Progenitor cell of endocrine pancreas (in vitro differentiated cells): Measurements from ENCODE around the gene NUP43. TPM values are rescaled to one million over a fixed set of nuclear protein-coding genes. Genes with fewer than 3 reads are reported as not detected.

ENCODE experiments used
- DNase-seq: peaks from one replicate; pipeline ENCODE4 v3.0.0; 2021; ENCODE audit warnings: low spot score; ENCODE audit not compliant: unreplicated experiment
- H3K27ac Mint-ChIP-seq: 2 replicates; pipeline ENCODE4 v1.8.0; 2021; ENCODE audit warnings: mild to moderate bottlenecking, moderate library complexity, mixed read lengths
- H3K27me3 Mint-ChIP-seq: 2 replicates; pipeline ENCODE4 v1.8.0; 2021; ENCODE audit warnings: mixed read lengths
- H3K36me3 Mint-ChIP-seq: 2 replicates; pipeline ENCODE4 v1.8.0; 2022; ENCODE audit warnings: mixed read lengths; ENCODE audit not compliant: insufficient read depth
- H3K4me1 Mint-ChIP-seq: 2 replicates; pipeline ENCODE4 v1.8.0; 2021; ENCODE audit warnings: low read depth, mixed read lengths
- H3K4me3 Mint-ChIP-seq: 2 replicates; pipeline ENCODE4 v1.8.0; 2021; ENCODE audit warnings: low read depth, mild to moderate bottlenecking, moderate library complexity, mixed read lengths
- H3K9me3 Mint-ChIP-seq: 2 replicates; pipeline ENCODE4 v1.8.0; 2021; ENCODE audit warnings: low read depth, mixed read lengths
- long read RNA-seq: library from polyadenylated mRNA; unstranded; transcript quantifications from one replicate; pipeline ENCODE4 v2.0.0, GENCODE V29; 2020
- total RNA-seq: library from RNA; stranded (reverse); gene quantifications from 2 replicates; pipeline ENCODE4 v1.2.1, GENCODE V29; 2021
- TF ChIP-seq, protein P1 (sequence below): fragments of 200-600 bp; sonication (generic); IDR thresholded peaks from one replicate; pipeline ENCODE4 v1.5.0; 2021; ENCODE audit warnings: antibody characterized with exemption, mild to moderate bottlenecking; ENCODE audit not compliant: unreplicated experiment

The NUP43 gene, protein sequence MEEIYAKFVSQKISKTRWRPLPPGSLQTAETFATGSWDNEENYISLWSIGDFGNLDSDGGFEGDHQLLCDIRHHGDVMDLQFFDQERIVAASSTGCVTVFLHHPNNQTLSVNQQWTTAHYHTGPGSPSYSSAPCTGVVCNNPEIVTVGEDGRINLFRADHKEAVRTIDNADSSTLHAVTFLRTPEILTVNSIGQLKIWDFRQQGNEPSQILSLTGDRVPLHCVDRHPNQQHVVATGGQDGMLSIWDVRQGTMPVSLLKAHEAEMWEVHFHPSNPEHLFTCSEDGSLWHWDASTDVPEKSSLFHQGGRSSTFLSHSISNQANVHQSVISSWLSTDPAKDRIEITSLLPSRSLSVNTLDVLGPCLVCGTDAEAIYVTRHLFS
- total RNA-seq = 58.0 and 60.8 TPM in 2 replicates
- long read RNA-seq, transcript NUP43-201 (8 exons, 3,874 nt) = major isoform, 24 of 36 reads
- long read RNA-seq, partial matches to known transcripts = 0 of 36 reads
- long read RNA-seq, other reads (novel, unspliced or antisense) = 12 of 36 reads

DNA sequence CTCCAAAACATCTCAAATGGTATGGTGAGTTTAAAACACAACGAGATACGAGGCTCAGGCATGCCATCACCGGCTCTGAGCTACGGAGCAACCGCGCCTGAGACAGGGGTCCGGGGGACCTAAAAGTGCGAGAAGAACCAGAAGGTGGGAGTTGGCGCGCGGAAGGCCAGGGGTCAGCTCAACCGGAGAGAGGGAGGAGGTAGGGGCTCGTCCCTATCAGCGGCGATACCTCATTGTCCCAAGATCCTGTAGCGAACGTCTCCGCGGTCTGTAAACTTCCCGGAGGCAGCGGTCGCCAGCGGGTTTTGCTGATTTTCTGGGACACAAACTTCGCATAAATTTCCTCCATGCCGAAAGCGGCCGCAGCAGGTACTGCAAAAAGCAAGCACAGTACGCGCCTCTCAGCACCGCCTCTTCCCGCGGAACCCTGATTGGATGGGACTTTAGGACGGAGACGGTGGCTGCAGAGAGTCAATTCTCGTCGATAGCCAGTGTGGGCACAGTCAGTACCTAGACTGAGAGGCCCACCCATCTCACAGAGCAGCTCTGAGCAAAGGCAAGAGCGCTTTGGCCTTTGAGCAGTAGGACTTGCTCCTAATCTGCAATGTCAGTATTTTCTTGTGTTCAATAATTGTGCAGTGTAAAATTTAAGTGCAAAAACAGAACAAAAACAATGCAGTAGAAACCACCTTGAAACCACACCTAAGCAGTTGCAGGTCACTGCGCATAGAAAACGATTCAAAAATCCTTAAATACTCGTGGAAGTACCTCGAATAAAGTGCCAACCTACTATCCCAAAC, at the start of gene NUP43:
NUP43 (minus strand) TSS at position 383 of the 800 bp plus-strand sequence; CDS start at position 349, 34 bp downstream.
- peak within 1 kb of the TSS; percentile 97 for H3K4me3 Mint-ChIP-seq
- peaks cover 15% of the 10 kb centered on the region for H3K4me1 Mint-ChIP-seq
- H3K27ac Mint-ChIP-seq = peak within 1 kb of the TSS; percentile 99
- TF ChIP-seq, protein P1, sequence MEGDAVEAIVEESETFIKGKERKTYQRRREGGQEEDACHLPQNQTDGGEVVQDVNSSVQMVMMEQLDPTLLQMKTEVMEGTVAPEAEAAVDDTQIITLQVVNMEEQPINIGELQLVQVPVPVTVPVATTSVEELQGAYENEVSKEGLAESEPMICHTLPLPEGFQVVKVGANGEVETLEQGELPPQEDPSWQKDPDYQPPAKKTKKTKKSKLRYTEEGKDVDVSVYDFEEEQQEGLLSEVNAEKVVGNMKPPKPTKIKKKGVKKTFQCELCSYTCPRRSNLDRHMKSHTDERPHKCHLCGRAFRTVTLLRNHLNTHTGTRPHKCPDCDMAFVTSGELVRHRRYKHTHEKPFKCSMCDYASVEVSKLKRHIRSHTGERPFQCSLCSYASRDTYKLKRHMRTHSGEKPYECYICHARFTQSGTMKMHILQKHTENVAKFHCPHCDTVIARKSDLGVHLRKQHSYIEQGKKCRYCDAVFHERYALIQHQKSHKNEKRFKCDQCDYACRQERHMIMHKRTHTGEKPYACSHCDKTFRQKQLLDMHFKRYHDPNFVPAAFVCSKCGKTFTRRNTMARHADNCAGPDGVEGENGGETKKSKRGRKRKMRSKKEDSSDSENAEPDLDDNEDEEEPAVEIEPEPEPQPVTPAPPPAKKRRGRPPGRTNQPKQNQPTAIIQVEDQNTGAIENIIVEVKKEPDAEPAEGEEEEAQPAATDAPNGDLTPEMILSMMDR = peak; percentile 65
- H3K9me3 Mint-ChIP-seq = no peaks in the 10 kb centered on the region
- H3K27me3 Mint-ChIP-seq = no peaks in the 10 kb centered on the region
- DNase-seq = peak; percentile 83
- peaks cover 2% of the 10 kb centered on the region for H3K36me3 Mint-ChIP-seq

DNA sequence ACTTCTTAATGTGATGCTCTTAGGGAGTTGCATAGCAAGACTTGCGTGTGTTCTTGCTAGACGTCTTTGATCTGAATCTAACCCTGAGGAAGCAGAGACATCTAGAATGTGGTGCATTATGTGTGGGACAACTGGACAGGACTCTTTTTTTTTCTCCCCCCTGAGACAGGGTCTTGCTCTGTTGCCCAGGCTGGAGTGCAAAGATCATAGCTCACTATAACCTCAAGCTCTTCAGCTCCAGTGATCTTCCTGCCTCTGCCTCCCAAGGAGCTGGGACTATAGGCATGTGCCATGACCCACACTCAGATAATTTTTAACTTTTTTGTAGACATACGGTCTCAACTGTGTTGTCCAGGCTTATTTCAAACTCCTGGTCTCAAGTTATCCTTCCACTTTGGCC, 37.2 kb upstream of the NUP43 start:
- Mint-ChIP-seq H3K9me3 (peaks cover 2% of the 10 kb centered on the region), H3K27me3 (no peaks in the 10 kb centered on the region), H3K4me3 (no peak overlapping the region), H3K27ac (no peak overlapping the region), H3K36me3 (peaks cover 19% of the 10 kb centered on the region), H3K4me1 (no peaks in the 10 kb centered on the region)
- no peak for DNase-seq
- TF ChIP-seq, protein P1 = no peak

DNA sequence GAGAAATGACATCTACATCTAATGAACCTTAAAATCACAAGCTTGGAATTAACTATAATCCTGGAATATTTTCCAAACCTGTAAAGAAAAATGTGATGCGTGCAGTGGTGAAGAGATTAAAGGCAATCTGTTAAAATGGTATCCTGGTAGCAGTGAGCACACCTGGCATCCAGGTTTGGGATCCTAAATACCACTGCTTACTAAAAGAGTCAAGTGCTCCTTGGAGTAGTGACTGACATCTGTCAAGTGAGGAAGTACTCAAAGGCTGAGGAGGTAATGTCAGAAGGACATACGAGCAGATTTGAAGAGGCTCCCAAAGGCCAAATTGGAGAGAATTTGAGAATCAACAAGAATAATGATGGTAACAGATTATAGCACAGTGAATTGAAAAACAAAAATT, 36.0 kb upstream of the NUP43 start:
- H3K9me3 Mint-ChIP-seq = no peaks in the 10 kb centered on the region
- peak overlapping the region; percentile 18 for H3K27ac Mint-ChIP-seq
- no peak overlapping the region for H3K4me3 Mint-ChIP-seq
- no peak for DNase-seq
- TF ChIP-seq, protein P1 = no peak
- no peaks in the 10 kb centered on the region for H3K4me1 Mint-ChIP-seq
- no peaks in the 10 kb centered on the region for H3K27me3 Mint-ChIP-seq
- peaks cover 16% of the 10 kb centered on the region for H3K36me3 Mint-ChIP-seq

DNA sequence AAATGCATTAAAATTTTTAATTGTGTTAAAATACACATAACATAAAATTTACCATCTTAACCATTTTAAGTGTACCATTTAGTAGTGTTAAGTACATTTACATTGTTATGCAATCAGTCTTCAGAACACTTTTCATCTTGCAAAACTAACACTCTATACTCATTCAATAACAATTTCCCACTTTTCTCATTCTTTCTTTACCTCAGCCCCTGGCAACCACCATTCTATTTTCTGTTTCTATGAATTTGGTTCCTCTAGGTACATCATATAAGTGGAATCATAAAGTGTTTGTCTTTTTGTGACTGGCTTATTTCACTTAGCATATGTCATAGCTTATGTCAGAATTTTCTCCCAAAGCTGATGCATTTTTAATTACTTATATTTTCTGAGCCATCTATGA, 35.4 kb upstream of the NUP43 start:
- Mint-ChIP-seq H3K36me3 (peaks cover 16% of the 10 kb centered on the region), H3K4me1 (no peaks in the 10 kb centered on the region), H3K9me3 (no peaks in the 10 kb centered on the region), H3K27ac (no peak overlapping the region), H3K27me3 (no peaks in the 10 kb centered on the region), H3K4me3 (no peak overlapping the region)
- no peak for DNase-seq
- TF ChIP-seq, protein P1 = no peak

DNA sequence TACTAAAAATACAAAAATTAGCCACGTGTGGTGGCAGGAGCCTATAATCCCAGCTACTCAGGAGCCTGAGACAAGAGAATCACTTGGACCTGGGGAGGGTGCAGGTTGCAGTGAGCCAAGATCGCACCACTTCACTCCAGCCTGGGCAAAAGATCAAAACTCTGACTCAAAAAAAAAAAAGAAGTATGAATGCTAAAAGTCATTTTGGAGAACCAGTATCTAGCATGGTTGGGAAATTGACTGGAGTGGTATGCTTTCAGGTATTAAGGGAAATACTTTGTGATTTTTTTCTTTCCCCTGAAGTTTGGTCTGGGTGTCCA, 33.3 kb upstream of the NUP43 start:
- TF ChIP-seq, protein P1 = no peak
- Mint-ChIP-seq H3K27ac (peak overlapping the region; percentile 81), H3K9me3 (no peaks in the 10 kb centered on the region), H3K4me3 (no peak overlapping the region), H3K36me3 (peaks cover 16% of the 10 kb centered on the region), H3K4me1 (no peaks in the 10 kb centered on the region), H3K27me3 (no peaks in the 10 kb centered on the region)
- DNase-seq = no peak
